ENCODE results near the gene AOAH.
"Not testable (repeated sequence)": the region's sequence is repeated elsewhere in the genome, so short reads cannot be mapped to it uniquely, and the experiment has no call there.

The AOAH gene

GRCh38 chr7:36535866-36536664 lies 188.2 kb downstream of the AOAH start:
- DNase-seq = no peak

- no peak for DNase-seq
Observed at GRCh38 chr7:36533717-36534116, 190.6 kb downstream of the AOAH start.

GRCh38 chr7:36532981-36533499 lies 191.3 kb downstream of the AOAH start:
- no peak for DNase-seq

GRCh38 chr7:36531951-36532350 lies 192.3 kb downstream of the AOAH start:
- DNase-seq = no peak

- no peak for DNase-seq
Observed at GRCh38 chr7:36530456-36530855, 193.8 kb downstream of the AOAH start.

GRCh38 chr7:36527549-36527913 lies 196.8 kb downstream of the AOAH start:
- no peak for DNase-seq

- peak; percentile 73 for DNase-seq
Observed at GRCh38 chr7:36526863-36527548, 197.3 kb downstream of the AOAH start.

GRCh38 chr7:36523371-36524101 lies 200.8 kb downstream of the AOAH start:
- DNase-seq = peak; percentile 63

- no peak for DNase-seq
Observed at GRCh38 chr7:36522453-36523007, 201.8 kb downstream of the AOAH start.

- peak; percentile 64 for DNase-seq
Observed at GRCh38 chr7:36521911-36522310, 202.4 kb downstream of the AOAH start.

- no peak for DNase-seq
Observed at GRCh38 chr7:36521133-36521532, 203.2 kb downstream of the AOAH start.

- DNase-seq = no peak
Observed at GRCh38 chr7:36515847-36516246, 208.4 kb downstream of the AOAH start.

- DNase-seq = peak; percentile 82
Observed at GRCh38 chr7:36514289-36515243, 209.7 kb downstream of the AOAH start.

- DNase-seq = no peak
Observed at GRCh38 chr7:36513393-36513792, 210.9 kb downstream of the AOAH start.

GRCh38 chr7:36512616-36513015 lies 211.7 kb downstream of the AOAH start:
- no peak for DNase-seq

GRCh38 chr7:36509962-36510361 lies 214.3 kb downstream of the AOAH start:
- DNase-seq = no peak

GRCh38 chr7:36507475-36508440 lies 216.5 kb downstream of the AOAH start:
- no peak for DNase-seq

- DNase-seq = peak; percentile 78
Observed at GRCh38 chr7:36506820-36507219, 217.5 kb downstream of the AOAH start.

GRCh38 chr7:36506130-36506798 lies 218.0 kb downstream of the AOAH start:
- DNase-seq = no peak

GRCh38 chr7:36504617-36505016 lies 219.7 kb downstream of the AOAH start:
- not testable (repeated sequence) for DNase-seq
